ENCODE results near the gene PPP2R2D.
A peak's percentile ranks its signal among the peaks of the same experiment; 100 is the strongest.
"Not testable (repeated sequence)": the region's sequence is repeated elsewhere in the genome, so short reads cannot be mapped to it uniquely, and the experiment has no call there.

The PPP2R2D gene

GRCh38 chr10:131979336-131979735 lies 78.5 kb downstream of the PPP2R2D start:
- no peak for DNase-seq

- no peak for DNase-seq
These were observed 79.0 kb downstream of the PPP2R2D start for GRCh38 chr10:131979821-131980270.

- no peak for DNase-seq
These were observed 79.5 kb downstream of the PPP2R2D start for GRCh38 chr10:131980321-131980720.

- DNase-seq = no peak
These were observed 80.1 kb downstream of the PPP2R2D start for GRCh38 chr10:131980761-131981428.

- peak; percentile 97 for DNase-seq
These were observed 80.8 kb downstream of the PPP2R2D start, which contains the start of gene BNIP3 for GRCh38 chr10:131981429-131982184. Gene BNIP3 (minus strand): TSS chr10:131981923. CDS start chr10:131981806, 117 bp downstream.

GRCh38 chr10:131982185-131982756 lies 81.5 kb downstream of the PPP2R2D start:
- DNase-seq = no peak

GRCh38 chr10:131982796-131983195 lies 82.0 kb downstream of the PPP2R2D start:
- DNase-seq = no peak

GRCh38 chr10:131983780-131984179 lies 83.0 kb downstream of the PPP2R2D start:
- DNase-seq = no peak

- DNase-seq = not testable (repeated sequence)
These were observed 86.0 kb downstream of the PPP2R2D start for GRCh38 chr10:131986851-131987250.

- DNase-seq = not testable (repeated sequence)
These were observed 86.5 kb downstream of the PPP2R2D start for GRCh38 chr10:131987301-131987700.

- DNase-seq = not testable (repeated sequence)
These were observed 87.0 kb downstream of the PPP2R2D start for GRCh38 chr10:131987786-131988185.

- no peak for DNase-seq
These were observed 90.9 kb downstream of the PPP2R2D start for GRCh38 chr10:131991726-131992125.

GRCh38 chr10:131993275-131993674 lies 92.5 kb downstream of the PPP2R2D start:
- DNase-seq = no peak

- no peak for DNase-seq
These were observed 93.6 kb downstream of the PPP2R2D start for GRCh38 chr10:131994435-131994834.

GRCh38 chr10:131996466-131997365 lies 95.9 kb downstream of the PPP2R2D start:
- no peak for DNase-seq

- no peak for DNase-seq
These were observed 96.7 kb downstream of the PPP2R2D start for GRCh38 chr10:131997366-131998049.

- DNase-seq = no peak
These were observed 97.4 kb downstream of the PPP2R2D start for GRCh38 chr10:131998050-131998844.

- no peak for DNase-seq
These were observed 98.3 kb downstream of the PPP2R2D start for GRCh38 chr10:131998845-131999681.

- DNase-seq = no peak
These were observed 100.6 kb downstream of the PPP2R2D start for GRCh38 chr10:132001238-132001972.

Data from left hindlimb (tissue), 1 donor.